ENCODE measurements around the gene SLC25A25.
A peak's percentile ranks its signal among the peaks of the same experiment; 100 is the strongest.

The SLC25A25 gene

DNA sequence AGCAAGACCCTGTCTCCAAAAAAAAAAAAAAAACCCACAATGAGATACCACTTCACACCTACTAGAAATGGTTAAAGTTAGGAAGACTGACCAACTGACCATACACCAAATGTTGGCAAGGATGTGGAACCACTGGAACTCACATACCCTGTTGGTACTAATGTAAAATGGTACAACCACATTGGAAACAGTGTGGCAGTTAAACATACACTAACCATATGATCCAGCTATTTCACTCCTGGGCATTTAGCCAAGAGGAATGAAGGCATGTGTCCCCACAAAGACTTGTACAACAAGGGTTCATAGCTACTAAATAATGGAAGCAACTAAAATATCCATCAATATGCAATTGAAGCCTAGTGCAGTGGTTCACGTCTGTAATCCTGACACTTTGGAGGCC lies 22.2 kb upstream of the SLC25A25 start:
- DNase-seq (ENCODE audit: low read depth, low spot score) = no peak
- no peaks in the 10 kb centered on the region for H3K36me3 ChIP-seq (ENCODE audit: insufficient read depth, low read length)
- TF ChIP-seq EZH2 (IDR thresholded peaks at IDR 0.05) (no peak), FOXP2 (optimal IDR thresholded peaks at IDR 0.05; ENCODE audit: control extremely low read depth, extremely low read length, insufficient read depth) (no peak), POLR2AphosphoS5 (IDR thresholded peaks at IDR 0.05; ENCODE audit: borderline replicate concordance, low read depth, low read length) (no peak)

DNA sequence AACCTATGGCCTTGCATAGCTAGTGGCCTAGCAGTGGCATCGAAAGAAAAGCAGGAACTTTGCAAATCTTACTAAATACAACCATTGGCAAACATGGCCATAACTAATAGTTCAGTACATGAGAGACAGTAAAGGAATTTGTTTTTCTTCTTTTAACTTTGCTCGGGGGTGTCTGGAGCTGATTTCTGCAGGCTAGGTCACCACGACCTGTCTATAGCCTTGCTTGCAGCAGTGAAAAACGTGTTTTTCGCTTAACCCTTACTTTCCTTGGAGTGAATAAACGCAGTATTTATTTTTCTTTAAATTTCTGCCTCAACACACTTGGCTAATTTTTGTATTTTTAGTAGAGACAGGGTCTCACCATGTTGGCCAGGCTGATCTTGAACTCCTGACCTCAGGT lies 20.8 kb upstream of the SLC25A25 start:
- TF ChIP-seq EZH2 (IDR thresholded peaks at IDR 0.05) (no peak), FOXP2 (optimal IDR thresholded peaks at IDR 0.05; ENCODE audit: control extremely low read depth, extremely low read length, insufficient read depth) (no peak), POLR2AphosphoS5 (IDR thresholded peaks at IDR 0.05; ENCODE audit: borderline replicate concordance, low read depth, low read length) (no peak)
- Histone ChIP-seq H3K9ac (ENCODE audit: insufficient read length) (no peak overlapping the region), H3K9me3 (ENCODE audit: low read depth, low read length) (no peaks in the 10 kb centered on the region), H3K4me3 (no peak overlapping the region), H3K27ac (no peak overlapping the region), H3K36me3 (ENCODE audit: insufficient read depth, low read length) (no peaks in the 10 kb centered on the region)
- DNase-seq (ENCODE audit: low read depth, low spot score) = no peak

More for the DNA sequence above, 22.2 kb upstream of the SLC25A25 start:
- Histone ChIP-seq H3K27ac (no peak overlapping the region), H3K9ac (ENCODE audit: insufficient read length) (no peak overlapping the region), H3K4me3 (no peak overlapping the region), H3K9me3 (ENCODE audit: low read depth, low read length) (no peaks in the 10 kb centered on the region)

DNA sequence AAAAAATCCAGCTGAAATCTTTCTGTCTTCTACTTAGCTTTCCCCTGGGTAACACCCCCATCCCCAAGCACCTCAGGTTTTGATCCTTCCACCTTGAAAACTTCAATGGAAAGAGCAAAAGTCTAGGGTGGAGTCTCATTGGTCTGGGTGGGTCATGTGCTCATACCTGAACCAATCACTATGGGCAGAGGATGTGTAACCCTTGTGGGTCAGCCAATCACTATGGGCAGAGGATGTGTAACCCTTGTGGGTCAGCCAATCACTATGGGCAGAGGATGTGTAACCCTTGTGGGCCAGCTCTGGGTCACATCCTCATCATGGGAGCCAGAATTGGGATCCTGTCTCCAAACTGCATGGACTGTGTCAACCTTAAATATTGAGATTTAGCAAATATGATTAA lies 19.4 kb upstream of the SLC25A25 start:
- DNase-seq (ENCODE audit: low read depth, low spot score) = no peak
- Histone ChIP-seq H3K9ac (ENCODE audit: insufficient read length) (no peak overlapping the region), H3K4me3 (no peak overlapping the region), H3K36me3 (ENCODE audit: insufficient read depth, low read length) (no peaks in the 10 kb centered on the region), H3K27ac (no peak overlapping the region), H3K9me3 (ENCODE audit: low read depth, low read length) (no peaks in the 10 kb centered on the region)
- no peak for TF ChIP-seq EZH2 (IDR thresholded peaks at IDR 0.05)
- no peak for TF ChIP-seq FOXP2 (optimal IDR thresholded peaks at IDR 0.05; ENCODE audit: control extremely low read depth, extremely low read length, insufficient read depth)
- TF ChIP-seq POLR2AphosphoS5 (IDR thresholded peaks at IDR 0.05; ENCODE audit: borderline replicate concordance, low read depth, low read length) = no peak

DNA sequence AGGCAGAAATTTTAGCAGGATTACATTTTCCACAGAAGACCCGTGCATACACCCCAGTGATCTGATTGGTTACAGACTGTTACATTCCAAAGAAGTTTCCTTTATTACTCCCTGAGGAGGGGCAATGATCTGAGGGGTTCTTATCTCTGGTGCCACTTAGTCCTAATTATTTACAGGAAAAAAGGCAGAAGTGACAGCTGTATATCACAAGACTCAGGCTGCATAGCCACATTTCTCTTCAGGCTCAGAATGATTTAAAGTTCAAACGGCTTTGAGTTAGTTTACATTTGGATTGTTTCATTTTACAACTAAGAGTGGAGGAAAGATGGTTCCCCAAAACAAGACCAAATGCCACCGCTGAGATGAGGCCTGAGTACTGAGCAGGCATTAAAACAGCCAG lies 18.2 kb upstream of the SLC25A25 start:
- H3K9me3 ChIP-seq (ENCODE audit: low read depth, low read length) = no peaks in the 10 kb centered on the region
- TF ChIP-seq FOXP2 (optimal IDR thresholded peaks at IDR 0.05; ENCODE audit: control extremely low read depth, extremely low read length, insufficient read depth) = no peak
- TF ChIP-seq EZH2 (IDR thresholded peaks at IDR 0.05) = no peak
- TF ChIP-seq POLR2AphosphoS5 (IDR thresholded peaks at IDR 0.05; ENCODE audit: borderline replicate concordance, low read depth, low read length) = no peak
- H3K4me3 ChIP-seq = peak overlapping the region; percentile 37; the same call in 1 of the 2 replicates
- H3K27ac ChIP-seq = peak overlapping the region; percentile 77
- no peak for DNase-seq (ENCODE audit: low read depth, low spot score)
- no peaks in the 10 kb centered on the region for H3K36me3 ChIP-seq (ENCODE audit: insufficient read depth, low read length)
- H3K9ac ChIP-seq (ENCODE audit: insufficient read length) = no peak overlapping the region

DNA sequence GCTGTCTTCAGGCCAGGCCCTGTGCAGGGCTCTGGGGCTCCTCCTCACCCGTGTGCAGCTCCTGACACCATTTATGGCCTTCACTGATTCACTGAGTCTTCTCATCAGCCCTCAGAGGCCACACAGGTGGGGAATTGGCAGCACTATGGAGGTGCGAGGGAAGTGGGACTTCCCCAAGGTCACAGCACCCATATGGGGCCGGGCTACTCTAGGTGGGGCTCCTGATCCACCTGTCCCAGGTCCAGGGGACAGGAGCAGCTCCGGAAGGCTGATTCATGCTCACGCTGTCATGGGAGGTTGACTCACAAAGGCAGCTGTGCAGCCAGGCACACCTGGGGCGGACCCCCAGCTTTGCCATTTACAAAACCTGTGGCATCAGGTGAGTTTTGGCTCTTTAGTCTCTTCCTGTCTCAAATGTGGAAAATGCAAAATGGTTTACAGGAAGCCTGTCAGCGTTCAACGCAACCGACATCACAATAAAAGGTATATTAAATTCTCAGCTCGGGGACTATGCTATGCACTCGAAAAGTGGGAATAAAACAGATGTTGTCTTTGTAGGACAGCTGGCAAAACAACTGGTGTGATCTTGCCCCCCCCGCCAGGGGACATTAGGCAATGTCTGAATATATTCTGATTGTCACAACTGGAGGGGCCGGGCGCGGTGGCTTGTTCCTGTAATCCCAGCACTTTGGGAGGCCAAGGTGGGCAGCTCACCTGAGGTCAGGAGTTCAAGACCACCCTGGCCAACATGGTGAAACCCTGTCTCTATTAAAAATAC lies 15.9 kb upstream of the SLC25A25 start:
- H3K9ac ChIP-seq (ENCODE audit: insufficient read length) = no peak overlapping the region
- H3K4me3 ChIP-seq = no peak overlapping the region
- H3K27ac ChIP-seq = no peak overlapping the region
- H3K9me3 ChIP-seq (ENCODE audit: low read depth, low read length) = no peaks in the 10 kb centered on the region
- H3K36me3 ChIP-seq (ENCODE audit: insufficient read depth, low read length) = no peaks in the 10 kb centered on the region
- TF ChIP-seq FOXP2 (optimal IDR thresholded peaks at IDR 0.05; ENCODE audit: control extremely low read depth, extremely low read length, insufficient read depth) (no peak), EZH2 (IDR thresholded peaks at IDR 0.05) (no peak), POLR2AphosphoS5 (IDR thresholded peaks at IDR 0.05; ENCODE audit: borderline replicate concordance, low read depth, low read length) (no peak)
- no peak for DNase-seq (ENCODE audit: low read depth, low spot score)

DNA sequence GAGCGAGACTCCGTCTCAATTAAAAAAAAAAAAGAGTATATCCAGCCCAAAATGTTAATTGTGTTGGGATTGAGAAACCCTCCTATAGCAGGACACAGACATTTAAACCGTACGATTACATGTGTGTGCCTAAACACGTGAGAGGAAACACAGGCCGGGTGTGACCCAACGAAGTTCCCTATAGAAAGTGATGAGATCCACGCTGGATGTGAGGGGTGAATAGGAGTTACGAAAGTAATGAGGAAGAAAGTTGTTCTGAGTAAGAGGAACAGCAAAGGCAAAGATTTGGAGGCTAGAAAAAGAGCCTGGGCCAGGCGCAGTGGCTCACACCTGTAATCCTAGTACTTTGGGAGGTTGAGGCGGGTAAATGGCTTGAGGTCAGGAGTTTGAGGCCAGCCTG lies 14.5 kb upstream of the SLC25A25 start:
- no peak overlapping the region for H3K4me3 ChIP-seq
- H3K9ac ChIP-seq (ENCODE audit: insufficient read length) = no peak overlapping the region
- H3K27ac ChIP-seq = no peak overlapping the region
- no peak for DNase-seq (ENCODE audit: low read depth, low spot score)
- no peaks in the 10 kb centered on the region for H3K36me3 ChIP-seq (ENCODE audit: insufficient read depth, low read length)
- TF ChIP-seq POLR2AphosphoS5 (IDR thresholded peaks at IDR 0.05; ENCODE audit: borderline replicate concordance, low read depth, low read length) = no peak
- TF ChIP-seq EZH2 (IDR thresholded peaks at IDR 0.05) = no peak
- TF ChIP-seq FOXP2 (optimal IDR thresholded peaks at IDR 0.05; ENCODE audit: control extremely low read depth, extremely low read length, insufficient read depth) = no peak
- H3K9me3 ChIP-seq (ENCODE audit: low read depth, low read length) = no peaks in the 10 kb centered on the region

DNA sequence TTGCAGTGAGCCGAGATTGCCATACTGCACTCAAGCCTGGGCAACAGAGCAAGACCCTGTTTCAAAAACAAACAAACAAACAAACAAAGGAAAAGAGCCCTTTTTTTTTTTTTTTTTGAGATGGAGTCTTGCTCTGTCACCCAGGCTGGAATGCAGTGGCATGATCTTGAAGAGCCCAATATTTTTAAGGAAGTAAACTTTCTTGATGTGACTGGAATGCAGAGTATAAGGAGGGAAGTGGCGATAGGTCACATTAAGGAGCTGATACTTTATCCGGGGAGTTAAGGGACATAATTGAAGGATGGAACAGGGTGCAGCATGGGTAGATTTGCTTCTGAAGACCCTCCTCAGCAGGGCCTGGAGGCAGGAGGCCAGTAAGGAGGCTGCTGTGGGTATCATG lies 13.9 kb upstream of the SLC25A25 start:
- H3K27ac ChIP-seq = no peak overlapping the region
- no peak for TF ChIP-seq FOXP2 (optimal IDR thresholded peaks at IDR 0.05; ENCODE audit: control extremely low read depth, extremely low read length, insufficient read depth)
- no peak for TF ChIP-seq POLR2AphosphoS5 (IDR thresholded peaks at IDR 0.05; ENCODE audit: borderline replicate concordance, low read depth, low read length)
- no peak for TF ChIP-seq EZH2 (IDR thresholded peaks at IDR 0.05)
- H3K9me3 ChIP-seq (ENCODE audit: low read depth, low read length) = no peaks in the 10 kb centered on the region
- no peak overlapping the region for H3K4me3 ChIP-seq
- no peak for DNase-seq (ENCODE audit: low read depth, low spot score)
- no peak overlapping the region for H3K9ac ChIP-seq (ENCODE audit: insufficient read length)
- H3K36me3 ChIP-seq (ENCODE audit: insufficient read depth, low read length) = no peaks in the 10 kb centered on the region

DNA sequence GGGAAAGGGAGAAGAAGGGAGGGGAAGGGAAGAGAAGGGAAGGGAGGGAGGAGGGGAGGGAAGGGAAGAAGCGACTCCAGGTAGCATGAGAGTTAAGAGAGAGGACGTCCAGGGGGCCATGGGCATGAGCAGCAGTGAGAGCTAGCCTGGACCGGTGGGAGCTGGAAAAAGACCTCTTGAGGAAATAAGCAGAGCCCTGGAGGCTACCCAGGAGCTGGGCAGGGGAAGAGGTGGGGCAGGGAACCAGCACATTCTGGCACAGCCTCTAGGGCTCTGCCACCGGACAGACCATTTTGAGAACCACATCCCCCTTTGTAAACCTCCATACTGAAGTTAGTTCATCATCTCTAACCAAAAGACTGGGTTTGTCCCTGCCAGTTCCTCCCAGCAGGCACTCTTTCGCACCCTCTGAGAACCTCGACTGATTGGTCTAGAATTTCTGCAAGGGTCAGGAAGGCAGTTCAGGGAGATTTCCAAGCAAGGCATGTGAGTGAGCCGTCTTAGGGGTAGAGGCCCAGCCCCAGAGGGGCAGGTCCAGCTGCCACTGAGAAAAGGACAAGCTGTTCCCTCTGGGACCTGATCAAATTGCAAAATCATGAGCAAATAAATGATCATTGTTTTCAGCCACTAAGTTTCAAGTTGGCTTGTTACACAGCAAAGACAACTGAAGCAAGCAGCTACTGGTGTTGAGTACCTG lies 12.5 kb upstream of the SLC25A25 start:
- DNase-seq (ENCODE audit: low read depth, low spot score) = no peak
- Histone ChIP-seq H3K27ac (no peak overlapping the region), H3K36me3 (ENCODE audit: insufficient read depth, low read length) (no peaks in the 10 kb centered on the region), H3K4me3 (no peak overlapping the region), H3K9me3 (ENCODE audit: low read depth, low read length) (no peaks in the 10 kb centered on the region), H3K9ac (ENCODE audit: insufficient read length) (no peak overlapping the region)
- TF ChIP-seq EZH2 (IDR thresholded peaks at IDR 0.05) (no peak), FOXP2 (optimal IDR thresholded peaks at IDR 0.05; ENCODE audit: control extremely low read depth, extremely low read length, insufficient read depth) (no peak), POLR2AphosphoS5 (IDR thresholded peaks at IDR 0.05; ENCODE audit: borderline replicate concordance, low read depth, low read length) (no peak)
